IMR-90 (cell line): ENCODE results near the gene GREB1L. TPM values are rescaled to one million over a fixed set of nuclear protein-coding genes. Genes with fewer than 3 reads are reported as not detected.

Experiments
- ATAC-seq: fragments of 200-7000 bp; cut with Tn5 transposase; 2 replicates; pipeline ENCODE4 v1.9.1; 2020; ENCODE audit warnings: low read depth, mild to moderate bottlenecking, moderate library complexity
- BruUV-seq: library from RNA; stranded (reverse); fragments of 400-500 nt; replicated peaks from 2 replicates; lab custom pipeline; 2021; lab: Mats Ljungman, UMichigan
- CTCF ChIA-PET: fragments of 300-600 bp; formaldehyde crosslinking; extraction: SDS; loops from one replicate; lab custom pipeline; 2021; ENCODE audit warnings: antibody characterized with exemption; lab: Yijun Ruan, JAX
- POLR2A ChIA-PET: fragments of 300-600 bp; sonication (Branson Sonifier 250); formaldehyde crosslinking; loops from one replicate; lab custom pipeline; 2022; ENCODE audit warnings: antibody characterized with exemption; ENCODE audit not compliant: unreplicated experiment; lab: Charles Lee
- DNase-seq: peaks from one replicate; pipeline ENCODE4 v3.0.0; 2013
- H2AFZ ChIP-seq: replicated peaks from 2 replicates; pipeline ENCODE3; 2013; ENCODE audit warnings: low read length, mild to moderate bottlenecking; ENCODE audit not compliant: poor library complexity
- H2AK5ac ChIP-seq: 2 replicates; pipeline ENCODE4 v1.6.1; 2013; ENCODE audit warnings: low read depth, low read length, inconsistent platforms
- H2AK9ac ChIP-seq: replicated peaks from 2 replicates; pipeline ENCODE3; 2013; ENCODE audit warnings: mild to moderate bottlenecking, low read depth, low read length, moderate library complexity; ENCODE audit not compliant: poor library complexity
- H2BK120ac ChIP-seq: 2 replicates; pipeline ENCODE4 v1.6.1; 2013; ENCODE audit warnings: low read depth, low read length, inconsistent platforms
- H2BK15ac ChIP-seq: 3 replicates; pipeline ENCODE4 v1.6.1; 2013; ENCODE audit warnings: low read depth, low read length, inconsistent platforms
- H2BK20ac ChIP-seq: 2 replicates; pipeline ENCODE4 v1.6.1; 2013; ENCODE audit warnings: low read depth, mild to moderate bottlenecking, inconsistent platforms, low read length, moderate library complexity
- H2BK5ac ChIP-seq: 2 replicates; pipeline ENCODE4 v1.6.1; 2013; ENCODE audit warnings: mild to moderate bottlenecking, low read depth, low read length, inconsistent platforms; ENCODE audit not compliant: poor library complexity, severe bottlenecking
- H3K14ac ChIP-seq: replicated peaks from 2 replicates; pipeline ENCODE4 v1.6.1; 2013; ENCODE audit warnings: low read depth, low read length, inconsistent platforms
- H3K18ac ChIP-seq: 2 replicates; pipeline ENCODE4 v1.6.1; 2013; ENCODE audit warnings: low read depth, low read length, control low read depth
- H3K23ac ChIP-seq: 2 replicates; pipeline ENCODE4 v1.6.1; 2013; ENCODE audit warnings: low read depth, low read length, inconsistent platforms
- H3K27ac ChIP-seq: 2 replicates; pipeline ENCODE4 v1.5.1; 2013; ENCODE audit warnings: mild to moderate bottlenecking, control low read depth, low read length; ENCODE audit not compliant: insufficient read depth
- H3K27me3 ChIP-seq: 2 replicates; pipeline ENCODE4 v1.6.1; 2013; ENCODE audit warnings: low read length; ENCODE audit not compliant: control insufficient read depth, insufficient read depth
- H3K36me3 ChIP-seq: 2 replicates; pipeline ENCODE4 v1.6.1; 2013; ENCODE audit warnings: low read length, mixed read lengths; ENCODE audit not compliant: control insufficient read depth, insufficient read depth
- H3K4ac ChIP-seq: 2 replicates; pipeline ENCODE4 v1.6.1; 2013; ENCODE audit warnings: low read depth, low read length, inconsistent platforms
- H3K4me1 ChIP-seq: 2 replicates; pipeline ENCODE4 v1.6.1; 2013; ENCODE audit warnings: low read length, mixed read lengths; ENCODE audit not compliant: control insufficient read depth, insufficient read depth
- H3K4me2 ChIP-seq: 2 replicates; pipeline ENCODE4 v1.6.1; 2013; ENCODE audit warnings: low read depth, mild to moderate bottlenecking, control low read depth, low read length, moderate library complexity
- H3K4me3 ChIP-seq: 2 replicates; pipeline ENCODE4 v1.5.1; 2013; ENCODE audit warnings: low read depth, mild to moderate bottlenecking, control low read depth, low read length, moderate library complexity; ENCODE audit not compliant: insufficient read depth
- H3K56ac ChIP-seq: 2 replicates; pipeline ENCODE4 v1.6.1; 2013; ENCODE audit warnings: low read length, inconsistent platforms; ENCODE audit not compliant: insufficient read depth; ENCODE audit errors: extremely low read depth
- H3K79me1 ChIP-seq, 2 experiments: 2 replicates each; pipeline ENCODE4 v1.6.1; 2013; ENCODE audit warnings: low read length in 2 of 2, inconsistent platforms in 1 of 2, low read depth in 1 of 2
- H3K9ac ChIP-seq: 2 replicates; pipeline ENCODE4 v1.6.1; 2013; ENCODE audit warnings: low read depth, low read length, control low read depth
- H3K9me1 ChIP-seq: 2 replicates; pipeline ENCODE4 v1.6.1; 2013; ENCODE audit warnings: low read length, inconsistent platforms; ENCODE audit not compliant: insufficient read depth
- H3K9me3 ChIP-seq: 2 replicates; pipeline ENCODE4 v1.6.1; 2013; ENCODE audit warnings: low read length; ENCODE audit not compliant: control insufficient read depth, insufficient read depth
- H4K20me1 ChIP-seq: 2 replicates; pipeline ENCODE4 v1.6.1; 2013; ENCODE audit warnings: low read length, inconsistent platforms; ENCODE audit not compliant: insufficient read depth
- H4K5ac ChIP-seq: 2 replicates; pipeline ENCODE4 v1.6.1; 2013; ENCODE audit warnings: mild to moderate bottlenecking, low read depth, low read length, control low read depth
- H4K8ac ChIP-seq, 2 experiments: 2 replicates each; pipeline ENCODE4 v1.6.1; 2013; ENCODE audit warnings: low read depth in 2 of 2, low read length in 2 of 2, control low read depth in 1 of 2, inconsistent platforms in 1 of 2
- H4K91ac ChIP-seq: 2 replicates; pipeline ENCODE4 v1.6.1; 2013; ENCODE audit warnings: low read depth, low read length, inconsistent platforms; ENCODE audit not compliant: insufficient read depth
- BHLHE40 ChIP-seq: fragments of 150-350 bp; IDR thresholded peaks from 2 replicates; pipeline ENCODE4 v1.6.1; 2016; ENCODE audit warnings: mild to moderate bottlenecking, low read depth, low read length
- CEBPB ChIP-seq: IDR thresholded peaks from 2 replicates; pipeline ENCODE4 v1.6.1; 2012; ENCODE audit warnings: low read depth, low read length, improper control_type of control experiment
- CTCF ChIP-seq: conservative IDR thresholded peaks from 2 replicates; pipeline ENCODE4 v1.5.1; 2012; ENCODE audit warnings: mild to moderate bottlenecking, low read depth, low read length, improper control_type of control experiment
- ELK1 ChIP-seq: fragments of 150-350 bp; IDR thresholded peaks from 2 replicates; pipeline ENCODE4 v1.6.1; 2016; ENCODE audit warnings: low read depth, mild to moderate bottlenecking, low read length, moderate library complexity, borderline replicate concordance
- FOS ChIP-seq: fragments of 150-350 bp; IDR thresholded peaks from 2 replicates; pipeline ENCODE4 v1.6.1; 2016; ENCODE audit warnings: low read depth, low read length
- MAFK ChIP-seq: IDR thresholded peaks from 2 replicates; pipeline ENCODE4 v1.6.1; 2012; ENCODE audit warnings: low read depth, low read length, improper control_type of control experiment
- MAZ ChIP-seq: IDR thresholded peaks from 2 replicates; pipeline ENCODE4 v1.6.1; 2012; ENCODE audit warnings: low read depth, mild to moderate bottlenecking, low read length, improper control_type of control experiment, moderate library complexity, borderline replicate concordance
- POLR2A ChIP-seq: IDR thresholded peaks from 2 replicates; pipeline ENCODE4 v1.6.1; 2012; ENCODE audit warnings: mild to moderate bottlenecking, low read depth, low read length
- RAD21 ChIP-seq: IDR thresholded peaks from 2 replicates; pipeline ENCODE4 v1.6.1; 2012; ENCODE audit warnings: low read length, improper control_type of control experiment
- RCOR1 ChIP-seq: IDR thresholded peaks from 2 replicates; pipeline ENCODE4 v1.6.1; 2012; ENCODE audit warnings: mild to moderate bottlenecking, low read length, improper control_type of control experiment; ENCODE audit not compliant: insufficient replicate concordance
- RFX5 ChIP-seq: IDR thresholded peaks from 2 replicates; pipeline ENCODE4 v1.8.0; 2012; ENCODE audit warnings: low read depth, mild to moderate bottlenecking, low read length, moderate library complexity
- WGBS, 2 experiments: methylation state at CpG; one replicate each; pipeline versions ENCODE4 v1.1.5 to v1.1.7; 2013; ENCODE audit warnings: missing lambda C conversion rate in 2 of 2; ENCODE audit not compliant: insufficient read length in 1 of 2; ENCODE audit errors: extremely low coverage in 2 of 2; 5-methylcytosine and 5-hydroxymethylcytosine counted together
- dilution Hi-C: fragments of 300-500 bp; cut with HindIII; formaldehyde crosslinking; loops from one replicate; pipeline ENCODE4 v1.14.3; 2018; ENCODE audit warnings: low sequenced_read_pairs; ENCODE audit not compliant: unreplicated experiment
- in situ Hi-C: fragments of 300-500 bp; cut with MboI; formaldehyde crosslinking; loops from 3 replicates; pipeline ENCODE4 v1.14.3; 2019; ENCODE audit warnings: low sequenced_read_pairs, inconsistent platforms, mixed read lengths
- intact Hi-C: fragments of 100-400 bp; cut with micrococcal nuclease; formaldehyde crosslinking; loops from 2 replicates; pipeline ENCODE4 v1.10.0; 2022
- polyA plus RNA-seq, 3 experiments: library from polyadenylated mRNA; depleted of rRNA; stranded (reverse); fragments of >200 nt; gene quantifications; 2 replicates each; pipeline ENCODE4 v1.2.3, GENCODE V29; 2012; ENCODE audit warnings: low replicate concordance in 1 of 3
- total RNA-seq: library from RNA; depleted of rRNA; stranded (reverse); fragments of >200 nt; gene quantifications from 2 replicates; pipeline ENCODE4 v1.2.3, GENCODE V29; 2012
- TF ChIP-seq, protein P1 (sequence below): fragments of 150-350 bp; IDR thresholded peaks from 2 replicates; pipeline ENCODE4 v1.6.1; 2017; ENCODE audit warnings: mild to moderate bottlenecking, antibody characterized with exemption, low read length, low read depth

Gene GREB1L
- total and polyA plus RNA-seq, 2 of the 4 experiments (the other 2 are of a cell fraction) = under 0.01 to 0.02 TPM

DNA sequence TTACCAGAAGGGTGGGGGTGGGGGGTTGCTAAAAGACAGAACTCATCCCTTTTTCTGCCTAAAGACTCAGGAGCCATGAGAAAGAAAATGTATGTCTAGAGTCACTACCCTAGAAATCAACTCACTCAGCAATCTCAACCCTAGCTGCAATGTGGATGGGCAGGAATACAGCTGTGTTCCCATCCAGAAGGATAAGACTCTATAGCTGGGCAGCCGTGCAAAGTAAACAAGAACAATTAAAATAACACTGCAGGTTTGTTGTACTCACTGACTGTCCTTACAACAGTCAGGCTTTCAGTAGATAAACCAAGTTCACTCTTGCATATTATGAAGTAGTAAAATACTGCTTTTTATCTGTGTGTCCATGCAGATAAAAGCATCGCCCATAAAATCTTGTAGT lies 284.4 kb downstream of the GREB1L start:
- H3K9me3 ChIP-seq = no peaks in the 10 kb centered on the region
- H2AK5ac ChIP-seq = no peak overlapping the region
- no peak overlapping the region for H4K91ac ChIP-seq
- H3K27me3 ChIP-seq = no peaks in the 10 kb centered on the region
- no peak overlapping the region for H3K4me2 ChIP-seq
- no peak for ATAC-seq
- ChIA-PET CTCF (no interaction called here), POLR2A (no interaction called here)
- H3K14ac ChIP-seq = no peak overlapping the region
- H4K8ac ChIP-seq = no peak overlapping the region
- BruUV-seq = no TSS peak
- in situ Hi-C loops (no loop called here), intact Hi-C loops (no loop called here), dilution Hi-C loops (no loop called here)
- no peaks in the 10 kb centered on the region for H3K4me1 ChIP-seq
- H2BK15ac ChIP-seq = no peak overlapping the region
- DNase-seq = no peak
- H3K4ac ChIP-seq = no peak overlapping the region
- no peaks in the 10 kb centered on the region for H3K9me1 ChIP-seq
- no peak overlapping the region for H3K56ac ChIP-seq
- no peak overlapping the region for H2BK120ac ChIP-seq
- no peaks in the 10 kb centered on the region for H4K20me1 ChIP-seq
- no peak overlapping the region for H3K9ac ChIP-seq
- TF ChIP-seq FOS = no peak
- no peak for TF ChIP-seq RCOR1
- no peak for TF ChIP-seq CTCF
- TF ChIP-seq RAD21 = no peak
- no peak for TF ChIP-seq BHLHE40
- no peak for TF ChIP-seq CEBPB
- TF ChIP-seq ELK1 = no peak
- no peak for TF ChIP-seq MAZ
- TF ChIP-seq, protein P1, sequence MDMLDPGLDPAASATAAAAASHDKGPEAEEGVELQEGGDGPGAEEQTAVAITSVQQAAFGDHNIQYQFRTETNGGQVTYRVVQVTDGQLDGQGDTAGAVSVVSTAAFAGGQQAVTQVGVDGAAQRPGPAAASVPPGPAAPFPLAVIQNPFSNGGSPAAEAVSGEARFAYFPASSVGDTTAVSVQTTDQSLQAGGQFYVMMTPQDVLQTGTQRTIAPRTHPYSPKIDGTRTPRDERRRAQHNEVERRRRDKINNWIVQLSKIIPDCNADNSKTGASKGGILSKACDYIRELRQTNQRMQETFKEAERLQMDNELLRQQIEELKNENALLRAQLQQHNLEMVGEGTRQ = no peak
- TF ChIP-seq POLR2A = no peak
- no peak for TF ChIP-seq MAFK
- TF ChIP-seq RFX5 = no peak
- H3K4me3 ChIP-seq = no peak overlapping the region
- H3K18ac ChIP-seq = no peak overlapping the region
- H2BK20ac ChIP-seq = no peak overlapping the region
- no peak overlapping the region for H3K23ac ChIP-seq
- no CpG with 5 or more reads among the region's 2 CpGs for WGBS, 2 experiments
- no peak overlapping the region for H2AK9ac ChIP-seq
- H2BK5ac ChIP-seq = no peak overlapping the region
- no peaks in the 10 kb centered on the region for H3K79me1 ChIP-seq
- no peak overlapping the region for H3K27ac ChIP-seq
- H2AFZ ChIP-seq = no peak overlapping the region
- H3K36me3 ChIP-seq = peaks cover 15% of the 10 kb centered on the region
- no peak overlapping the region for H4K5ac ChIP-seq
